HG02870 (cell line): Measurements from ENCODE around the gene BCL2L12.

Experiments
- ATAC-seq: cut with Tn5 transposase; IDR thresholded peaks from one replicate; pipeline ENCODE4 v1.9.1; 2021; ENCODE audit warnings: mild to moderate bottlenecking, moderate library complexity; ENCODE audit not compliant: unreplicated experiment

Gene BCL2L12

GRCh38 chr19:49684251-49684982 lies 18.7 kb downstream of the BCL2L12 start:
- ATAC-seq = no peak

GRCh38 chr19:49684983-49685553 lies 19.3 kb downstream of the BCL2L12 start:
- ATAC-seq = no peak

GRCh38 chr19:49685845-49686332 lies 20.2 kb downstream of the BCL2L12 start:
- ATAC-seq = no peak

- no peak for ATAC-seq
Measured at GRCh38 chr19:49686503-49687088, 20.9 kb downstream of the BCL2L12 start.

GRCh38 chr19:49687150-49687549 lies 21.4 kb downstream of the BCL2L12 start:
- ATAC-seq = no peak

GRCh38 chr19:49687566-49688316 lies 22.0 kb downstream of the BCL2L12 start:
- ATAC-seq = no peak

GRCh38 chr19:49688531-49689132 lies 22.9 kb downstream of the BCL2L12 start:
- no peak for ATAC-seq

- ATAC-seq = no peak
Measured at GRCh38 chr19:49689133-49690078, 23.7 kb downstream of the BCL2L12 start, which contains the start of gene ADM5. Gene ADM5 (plus strand): TSS chr19:49689594. CDS start chr19:49689838, 244 bp downstream.

GRCh38 chr19:49690079-49690655 lies 24.4 kb downstream of the BCL2L12 start:
- ATAC-seq = no peak

- no peak for ATAC-seq
Measured at GRCh38 chr19:49690656-49691242, 25.0 kb downstream of the BCL2L12 start, which contains the start of gene CPT1C. Gene CPT1C (plus strand): TSS chr19:49691116. CDS start chr19:49692253, 1,137 bp downstream.

- no peak for ATAC-seq
Measured at GRCh38 chr19:49691243-49692146, 25.8 kb downstream of the BCL2L12 start.

- ATAC-seq = no peak
Measured at GRCh38 chr19:49692147-49692506, 26.4 kb downstream of the BCL2L12 start.

- ATAC-seq = no peak
Measured at GRCh38 chr19:49696115-49696514, 30.4 kb downstream of the BCL2L12 start.

- no peak for ATAC-seq
Measured at GRCh38 chr19:49696865-49697264, 31.1 kb downstream of the BCL2L12 start.

- no peak for ATAC-seq
Measured at GRCh38 chr19:49699364-49699763, 33.6 kb downstream of the BCL2L12 start.

- ATAC-seq = no peak
Measured at GRCh38 chr19:49700563-49700962, 34.8 kb downstream of the BCL2L12 start.

GRCh38 chr19:49701271-49701786 lies 35.6 kb downstream of the BCL2L12 start:
- ATAC-seq = no peak
